ENCODE data around the gene C2orf76. TPM values are rescaled to one million over a fixed set of nuclear protein-coding genes. Genes with fewer than 3 reads are reported as not detected.

C2orf76 gene
- total and polyA plus RNA-seq, 2 of the 4 experiments (the other 2 are of a cell fraction), result 10.6 to 12.6 TPM

DNA sequence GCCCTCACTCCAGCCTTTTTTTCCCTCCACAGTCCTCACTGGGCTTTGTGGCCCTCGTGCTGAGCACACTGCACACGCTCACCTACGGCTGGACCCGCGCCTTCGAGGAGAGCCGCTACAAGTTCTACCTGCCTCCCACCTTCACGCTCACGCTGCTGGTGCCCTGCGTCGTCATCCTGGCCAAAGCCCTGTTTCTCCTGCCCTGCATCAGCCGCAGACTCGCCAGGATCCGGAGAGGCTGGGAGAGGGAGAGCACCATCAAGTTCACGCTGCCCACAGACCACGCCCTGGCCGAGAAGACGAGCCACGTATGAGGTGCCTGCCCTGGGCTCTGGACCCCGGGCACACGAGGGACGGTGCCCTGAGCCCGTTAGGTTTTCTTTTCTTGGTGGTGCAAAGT lies 103.6 kb downstream of the C2orf76 start:
- ATAC-seq (ENCODE audit: low read depth) (no peak), DNase-seq (no peak)
- no peaks in the 10 kb centered on the region for H3K79me1 ChIP-seq (ENCODE audit: low read depth in 1 of 2, low read length in 2 of 2)
- BruUV-seq (replicated peaks), result no TSS peak
- ChIA-PET CTCF (no interaction called here), POLR2A (ENCODE audit: unreplicated experiment) (no interaction called here)
- no peaks in the 10 kb centered on the region for H3K9me3 ChIP-seq (ENCODE audit: control insufficient read depth, insufficient read depth, low read length)
- H3K27ac ChIP-seq (ENCODE audit: insufficient read depth, low read length), result no peak overlapping the region
- 100% methylated on average over 3 of the region's 23 CpGs; no CpG with 5 or more reads in 1 of the 2 experiments for WGBS, 2 experiments (ENCODE audit: extremely low coverage in 2 of 2, insufficient read length in 1 of 2)
- H3K18ac ChIP-seq (ENCODE audit: low read depth, low read length), result no peak overlapping the region
- no peak overlapping the region for H2BK120ac ChIP-seq (ENCODE audit: low read depth, low read length)
- H3K36me3 ChIP-seq (ENCODE audit: control insufficient read depth, insufficient read depth, low read length), result no peaks in the 10 kb centered on the region
- H2BK20ac ChIP-seq (ENCODE audit: low read depth, low read length), result no peak overlapping the region
- no peak overlapping the region for H3K14ac ChIP-seq (replicated peaks; ENCODE audit: low read depth, low read length)
- no peaks in the 10 kb centered on the region for H4K20me1 ChIP-seq (ENCODE audit: insufficient read depth, low read length)
- H3K23ac ChIP-seq (ENCODE audit: low read depth, low read length), result no peak overlapping the region
- H3K4me1 ChIP-seq (ENCODE audit: control insufficient read depth, insufficient read depth, low read length), result peaks cover 8% of the 10 kb centered on the region; the same call in 1 of the 2 replicates
- no peak overlapping the region for H4K91ac ChIP-seq (ENCODE audit: insufficient read depth, low read depth, low read length)
- intact Hi-C loops (cut with micrococcal nuclease), result no loop called here
- no peak for TF ChIP-seq RCOR1 (IDR thresholded peaks at IDR 0.05; ENCODE audit: insufficient replicate concordance, low read length)
- TF ChIP-seq BHLHE40 (IDR thresholded peaks at IDR 0.05; ENCODE audit: low read depth, low read length), result no peak
- no peak for TF ChIP-seq MAFK (IDR thresholded peaks at IDR 0.05; ENCODE audit: low read depth, low read length)
- TF ChIP-seq CEBPB (IDR thresholded peaks at IDR 0.05; ENCODE audit: low read depth, low read length), result no peak
- no peak for TF ChIP-seq CTCF (conservative IDR thresholded peaks at IDR 0.05; ENCODE audit: low read depth, low read length)
- no peak for TF ChIP-seq MXI1 (IDR thresholded peaks at IDR 0.05; ENCODE audit: borderline replicate concordance, low read depth, low read length)
- no peak for TF ChIP-seq SMC3 (IDR thresholded peaks at IDR 0.05; ENCODE audit: low read depth, low read length)
- dilution Hi-C loops (cut with HindIII; ENCODE audit: low sequenced_read_pairs, unreplicated experiment), result no loop called here
- H3K4me3 ChIP-seq (ENCODE audit: insufficient read depth, low read depth, low read length), result no peak overlapping the region
- H4K8ac ChIP-seq (ENCODE audit: low read depth in 2 of 2, low read length in 2 of 2), result no peak overlapping the region
- no peak overlapping the region for H3K9ac ChIP-seq (ENCODE audit: low read depth, low read length)
- no peak overlapping the region for H2AK9ac ChIP-seq (replicated peaks; ENCODE audit: low read depth, low read length, poor library complexity)
- no peak overlapping the region for H4K5ac ChIP-seq (ENCODE audit: low read depth, low read length)
- no peak overlapping the region for H3K4me2 ChIP-seq (ENCODE audit: low read depth, low read length)
- H3K9me1 ChIP-seq (ENCODE audit: insufficient read depth, low read length), result peaks cover 16% of the 10 kb centered on the region
- H2AK5ac ChIP-seq (ENCODE audit: low read depth, low read length), result no peak overlapping the region
- no peak overlapping the region for H3K56ac ChIP-seq (ENCODE audit: extremely low read depth, insufficient read depth, low read length)
- no peak overlapping the region for H2BK5ac ChIP-seq (ENCODE audit: low read depth, low read length, poor library complexity, severe bottlenecking)
- in situ Hi-C loops (cut with MboI; ENCODE audit: low sequenced_read_pairs), result loop anchor here (25.0 kb wide), 1 partner anchor 101 kb away; the partner anchor contains the start of gene C1QL2
- no peak overlapping the region for H3K4ac ChIP-seq (ENCODE audit: low read depth, low read length)
- H2BK15ac ChIP-seq (ENCODE audit: low read depth, low read length), result no peak overlapping the region
- no peaks in the 10 kb centered on the region for H3K27me3 ChIP-seq (ENCODE audit: control insufficient read depth, insufficient read depth, low read length)
- H2AFZ ChIP-seq (replicated peaks; ENCODE audit: low read length, poor library complexity), result no peak overlapping the region
